IPS DF 19.7 (cell line): ENCODE data around the gene G2E3.
"Not testable (repeated sequence)": the region's sequence is repeated elsewhere in the genome, so short reads cannot be mapped to it uniquely, and the experiment has no call there.

ENCODE experiments used
- DNase-seq: peaks from one replicate; pipeline ENCODE4 v3.0.0-alpha.2; 2013; ENCODE audit warnings: low read depth, low spot score

The G2E3 gene

GRCh38 chr14:30560581-30560980 is 1.6 kb downstream of the G2E3 start:
- DNase-seq: no peak

GRCh38 chr14:30564235-30564867 is 5.4 kb downstream of the G2E3 start:
- DNase-seq: no peak

GRCh38 chr14:30564868-30565248 is 5.9 kb downstream of the G2E3 start:
- no peak for DNase-seq

GRCh38 chr14:30569216-30569902 is 10.4 kb downstream of the G2E3 start:
- DNase-seq: no peak

GRCh38 chr14:30569903-30570226 is 10.9 kb downstream of the G2E3 start:
- no peak for DNase-seq

- no peak for DNase-seq
These were observed 13.3 kb downstream of the G2E3 start for GRCh38 chr14:30572237-30572636.

- no peak for DNase-seq
These were observed 13.8 kb downstream of the G2E3 start for GRCh38 chr14:30572771-30573170.

GRCh38 chr14:30573226-30573814 is 14.4 kb downstream of the G2E3 start:
- no peak for DNase-seq

- no peak for DNase-seq
These were observed 15.0 kb downstream of the G2E3 start for GRCh38 chr14:30573966-30574365.

GRCh38 chr14:30574777-30575176 is 15.8 kb downstream of the G2E3 start:
- not testable (repeated sequence) for DNase-seq

- not testable (repeated sequence) for DNase-seq
These were observed 17.4 kb downstream of the G2E3 start for GRCh38 chr14:30576333-30576732.

GRCh38 chr14:30580616-30581282 is 21.8 kb downstream of the G2E3 start:
- DNase-seq: no peak

GRCh38 chr14:30581283-30581625 is 22.3 kb downstream of the G2E3 start:
- DNase-seq: no peak

GRCh38 chr14:30582376-30582775 is 23.4 kb downstream of the G2E3 start:
- no peak for DNase-seq

- DNase-seq: no peak
These were observed 25.2 kb downstream of the G2E3 start for GRCh38 chr14:30584058-30584630.

GRCh38 chr14:30585204-30585603 is 26.2 kb downstream of the G2E3 start:
- DNase-seq: no peak

- no peak for DNase-seq
These were observed 28.2 kb downstream of the G2E3 start for GRCh38 chr14:30587141-30587540.

- DNase-seq: no peak
These were observed 29.9 kb downstream of the G2E3 start for GRCh38 chr14:30588873-30589272.

- DNase-seq: no peak
These were observed 38.0 kb downstream of the G2E3 start for GRCh38 chr14:30596935-30597334.

GRCh38 chr14:30597504-30597903 is 38.5 kb downstream of the G2E3 start:
- no peak for DNase-seq

GRCh38 chr14:30600922-30601918 is 42.3 kb downstream of the G2E3 start:
- no peak for DNase-seq
